ENCODE measurements around the gene TLX3. TPM values are rescaled to one million over a fixed set of nuclear protein-coding genes. Genes with fewer than 3 reads are reported as not detected.

TLX3 gene
- total RNA-seq, 1 donor from 2014 or later, result 2.1 TPM

DNA sequence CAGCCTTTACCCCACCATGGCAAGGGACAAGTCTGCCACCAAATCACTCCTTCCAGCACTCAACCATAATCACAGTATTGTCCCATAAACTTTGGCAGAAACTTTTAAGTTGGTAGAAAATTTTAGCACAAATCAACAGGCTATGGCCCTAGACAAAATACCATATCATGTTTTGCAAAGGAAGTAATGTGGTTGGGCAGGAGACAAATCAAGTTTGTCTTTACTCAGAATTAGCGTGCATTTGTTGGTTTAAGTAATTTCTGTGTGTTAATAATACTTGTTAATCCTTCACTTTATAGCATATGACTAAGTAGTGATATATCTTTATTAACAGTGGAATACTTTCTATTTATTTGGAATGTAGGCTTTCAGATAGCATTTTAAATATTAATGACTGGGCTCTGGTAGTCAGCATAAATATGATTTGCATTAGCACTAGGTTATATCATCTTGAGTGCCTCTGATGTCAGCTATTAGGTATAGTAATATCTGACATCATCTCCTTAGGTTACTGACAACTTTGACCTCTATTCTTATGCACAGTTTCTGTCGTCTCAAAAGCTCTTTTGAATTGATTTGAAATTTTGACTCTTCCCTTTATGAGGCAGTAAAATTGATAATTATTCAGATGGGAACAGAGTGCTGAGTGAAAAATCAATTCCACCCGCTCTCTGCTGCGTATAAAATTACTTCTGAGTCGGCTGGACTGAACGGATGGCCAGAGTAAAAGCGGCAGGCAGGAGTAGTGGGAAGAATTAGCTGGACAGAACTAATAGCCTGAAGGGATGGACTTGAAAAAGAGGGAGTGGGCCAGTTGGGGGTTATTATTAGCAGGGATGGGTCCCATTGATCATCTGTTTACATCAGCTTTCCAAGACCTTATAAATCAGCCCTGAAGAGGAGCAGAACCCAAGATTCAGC lies 40.1 kb upstream of the TLX3 start:
- DNase-seq (ENCODE audit: extremely low spot score, unreplicated experiment), result no peak
- H3K9me3 Mint-ChIP-seq, result no peaks in the 10 kb centered on the region
- no peak overlapping the region for H3K4me3 Mint-ChIP-seq
- H3K27me3 Mint-ChIP-seq, result no peaks in the 10 kb centered on the region
- no peaks in the 10 kb centered on the region for H3K36me3 Mint-ChIP-seq
- TF ChIP-seq, protein P1, sequence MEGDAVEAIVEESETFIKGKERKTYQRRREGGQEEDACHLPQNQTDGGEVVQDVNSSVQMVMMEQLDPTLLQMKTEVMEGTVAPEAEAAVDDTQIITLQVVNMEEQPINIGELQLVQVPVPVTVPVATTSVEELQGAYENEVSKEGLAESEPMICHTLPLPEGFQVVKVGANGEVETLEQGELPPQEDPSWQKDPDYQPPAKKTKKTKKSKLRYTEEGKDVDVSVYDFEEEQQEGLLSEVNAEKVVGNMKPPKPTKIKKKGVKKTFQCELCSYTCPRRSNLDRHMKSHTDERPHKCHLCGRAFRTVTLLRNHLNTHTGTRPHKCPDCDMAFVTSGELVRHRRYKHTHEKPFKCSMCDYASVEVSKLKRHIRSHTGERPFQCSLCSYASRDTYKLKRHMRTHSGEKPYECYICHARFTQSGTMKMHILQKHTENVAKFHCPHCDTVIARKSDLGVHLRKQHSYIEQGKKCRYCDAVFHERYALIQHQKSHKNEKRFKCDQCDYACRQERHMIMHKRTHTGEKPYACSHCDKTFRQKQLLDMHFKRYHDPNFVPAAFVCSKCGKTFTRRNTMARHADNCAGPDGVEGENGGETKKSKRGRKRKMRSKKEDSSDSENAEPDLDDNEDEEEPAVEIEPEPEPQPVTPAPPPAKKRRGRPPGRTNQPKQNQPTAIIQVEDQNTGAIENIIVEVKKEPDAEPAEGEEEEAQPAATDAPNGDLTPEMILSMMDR (conservative IDR thresholded peaks at IDR 0.05), result no peak
- H3K4me1 Mint-ChIP-seq (ENCODE audit: unreplicated experiment), result peaks cover 7% of the 10 kb centered on the region
- no peak overlapping the region for H3K27ac Mint-ChIP-seq

DNA sequence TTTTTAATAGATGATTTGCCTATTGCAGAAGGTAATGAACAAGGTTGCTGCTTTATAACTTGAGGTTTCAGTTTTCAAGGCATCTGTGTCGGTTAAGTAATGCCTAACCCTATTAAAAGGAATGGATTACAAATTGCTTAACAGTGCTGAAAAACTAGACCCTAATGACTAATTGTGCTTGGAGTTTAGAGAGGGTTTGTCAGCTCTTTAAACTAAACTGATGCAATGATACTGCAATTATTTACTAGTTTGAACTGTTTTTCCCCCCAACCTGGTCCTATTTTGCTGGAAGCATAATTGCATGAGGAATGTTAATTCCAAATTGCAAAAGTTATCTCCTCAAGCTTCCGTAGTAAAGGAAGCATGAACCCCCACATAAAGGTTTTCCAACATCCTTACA lies 39.3 kb upstream of the TLX3 start:
- DNase-seq (ENCODE audit: extremely low spot score, unreplicated experiment), result no peak

DNA sequence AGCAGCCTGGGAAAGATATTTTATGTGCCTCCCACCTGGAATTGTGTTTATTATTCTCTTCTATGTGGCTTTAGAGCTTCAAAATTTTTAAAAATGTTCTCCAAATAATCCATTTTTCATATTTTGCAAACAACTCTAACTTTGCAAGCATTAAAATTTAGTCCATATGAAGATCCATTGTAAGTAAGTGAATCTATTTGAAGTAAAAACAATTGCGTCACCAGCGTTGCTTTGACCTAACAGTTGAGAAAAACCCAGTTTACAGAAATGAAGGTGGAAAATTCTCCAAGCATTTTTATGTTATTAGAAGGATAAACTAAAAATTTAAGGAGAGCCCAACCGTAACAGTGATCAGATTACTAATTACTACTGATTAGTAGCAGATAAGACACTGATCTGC lies 38.9 kb upstream of the TLX3 start:
- Mint-ChIP-seq H3K27me3 (no peaks in the 10 kb centered on the region), H3K4me1 (ENCODE audit: unreplicated experiment) (peaks cover 7% of the 10 kb centered on the region), H3K9me3 (no peaks in the 10 kb centered on the region), H3K27ac (no peak overlapping the region), H3K4me3 (no peak overlapping the region), H3K36me3 (no peaks in the 10 kb centered on the region)
- no peak for DNase-seq (ENCODE audit: extremely low spot score, unreplicated experiment)
- TF ChIP-seq, protein P1 (conservative IDR thresholded peaks at IDR 0.05), result no peak

More for the DNA sequence above, 39.3 kb upstream of the TLX3 start:
- H3K4me1 Mint-ChIP-seq (ENCODE audit: unreplicated experiment), result peaks cover 7% of the 10 kb centered on the region
- no peaks in the 10 kb centered on the region for H3K27me3 Mint-ChIP-seq
- no peak overlapping the region for H3K4me3 Mint-ChIP-seq
- no peak overlapping the region for H3K27ac Mint-ChIP-seq
- TF ChIP-seq, protein P1 (conservative IDR thresholded peaks at IDR 0.05), result no peak
- no peaks in the 10 kb centered on the region for H3K36me3 Mint-ChIP-seq
- H3K9me3 Mint-ChIP-seq, result no peaks in the 10 kb centered on the region

DNA sequence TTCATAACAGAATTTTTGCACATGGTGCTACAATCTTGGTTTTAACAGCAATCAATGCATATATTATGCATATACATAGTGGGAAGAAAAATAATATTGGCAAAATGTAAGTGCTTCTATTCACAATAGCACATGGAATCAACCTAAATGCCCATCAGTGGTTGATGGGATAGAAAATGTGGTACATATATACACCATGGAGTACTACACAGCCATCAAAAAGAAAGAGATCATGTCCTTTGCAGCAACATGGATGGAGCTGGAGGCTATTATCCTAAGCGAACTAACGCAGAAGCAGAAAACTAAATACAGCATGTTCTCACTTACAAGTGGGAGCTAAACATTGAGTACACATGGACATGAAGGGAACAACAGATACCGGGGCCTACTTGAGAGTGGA lies 37.2 kb upstream of the TLX3 start:
- no peaks in the 10 kb centered on the region for H3K36me3 Mint-ChIP-seq
- no peak overlapping the region for H3K4me3 Mint-ChIP-seq
- H3K4me1 Mint-ChIP-seq (ENCODE audit: unreplicated experiment), result peaks cover 7% of the 10 kb centered on the region
- no peak overlapping the region for H3K27ac Mint-ChIP-seq
- no peaks in the 10 kb centered on the region for H3K27me3 Mint-ChIP-seq
- H3K9me3 Mint-ChIP-seq, result no peaks in the 10 kb centered on the region
- TF ChIP-seq, protein P1 (conservative IDR thresholded peaks at IDR 0.05), result no peak
- no peak for DNase-seq (ENCODE audit: extremely low spot score, unreplicated experiment)

- H3K27me3 Mint-ChIP-seq, result no peaks in the 10 kb centered on the region
- no peak overlapping the region for H3K27ac Mint-ChIP-seq
- TF ChIP-seq, protein P1 (conservative IDR thresholded peaks at IDR 0.05), result peak; percentile 55
- no peaks in the 10 kb centered on the region for H3K9me3 Mint-ChIP-seq
- no peak overlapping the region for H3K4me3 Mint-ChIP-seq
- no peak for DNase-seq (ENCODE audit: extremely low spot score, unreplicated experiment)
- H3K4me1 Mint-ChIP-seq (ENCODE audit: unreplicated experiment), result peaks cover 7% of the 10 kb centered on the region
- H3K36me3 Mint-ChIP-seq, result no peaks in the 10 kb centered on the region
Observed at GRCh38 chr5:171272996-171273970, 35.8 kb upstream of the TLX3 start.
